NAMALWA (cell line): Measurements from ENCODE around the gene DFFB.
A peak's percentile ranks its signal among the peaks of the same experiment; 100 is the strongest.

Experiments
- DNase-seq: peaks from one replicate; pipeline ENCODE4 v3.0.0-alpha.2; 2015; ENCODE audit warnings: low spot score

Gene DFFB

GRCh38 chr1:3834701-3835100, 22.6 kb upstream of the DFFB start:
- DNase-seq: no peak

GRCh38 chr1:3836421-3836820, 20.9 kb upstream of the DFFB start:
- no peak for DNase-seq

DNA sequence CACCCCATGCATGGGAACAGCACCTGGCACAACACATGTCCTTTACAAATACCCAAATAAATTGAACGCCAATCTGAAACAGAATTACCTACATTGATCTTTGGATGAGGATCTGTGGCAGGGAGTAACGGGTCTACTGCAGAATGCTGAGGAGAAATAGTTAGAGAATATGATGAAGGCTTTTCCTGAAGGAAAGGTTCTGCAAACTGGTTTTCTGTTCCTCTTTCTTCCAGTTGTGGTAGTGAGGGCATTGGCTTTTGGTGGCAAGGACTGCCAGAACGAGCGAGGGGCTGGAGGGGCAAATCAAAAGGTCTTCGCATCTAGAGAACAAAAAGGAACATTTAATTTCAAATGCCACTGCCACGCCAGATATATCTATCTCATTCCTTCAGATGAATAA, 20.1 kb upstream of the DFFB start:
- no peak for DNase-seq

GRCh38 chr1:3837685-3838084, 19.6 kb upstream of the DFFB start:
- no peak for DNase-seq

DNA sequence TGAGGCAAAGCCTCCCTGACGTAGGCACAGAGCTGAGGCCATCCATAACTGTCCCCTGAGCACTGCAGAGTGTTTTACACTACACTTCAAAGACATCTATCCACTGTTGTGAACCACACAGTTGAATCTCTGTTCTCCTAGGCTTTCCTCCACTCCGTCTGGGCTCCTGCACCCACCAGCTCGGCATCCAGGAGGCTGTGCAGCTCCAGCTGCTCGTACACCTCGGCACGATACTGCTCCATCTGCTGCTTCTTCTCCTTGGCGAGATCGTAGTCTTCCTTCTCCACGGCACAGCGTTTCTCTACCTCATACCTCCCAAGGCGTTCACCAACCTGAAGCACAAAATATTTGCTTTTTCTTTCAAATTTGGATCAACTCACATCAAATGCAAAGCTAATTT, 18.5 kb upstream of the DFFB start:
- DNase-seq: no peak

DNA sequence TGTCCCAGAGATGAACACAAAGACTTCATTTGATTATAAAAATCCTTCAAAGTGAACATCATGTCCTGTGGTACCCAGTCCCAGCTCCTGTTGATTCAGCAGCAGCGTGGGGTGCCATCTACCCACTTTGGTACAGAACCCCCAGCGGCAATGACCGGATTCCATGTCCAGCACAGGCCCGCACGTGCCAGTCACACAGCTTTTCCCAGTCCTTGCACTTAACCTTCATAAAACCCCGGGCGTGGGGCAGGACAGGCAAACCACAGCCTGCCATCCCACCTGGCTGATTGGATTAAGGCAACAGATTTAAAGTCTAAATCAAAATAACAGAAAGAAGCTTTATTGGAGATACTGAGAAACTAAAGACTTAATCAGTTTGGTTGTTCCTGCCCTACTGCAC, 15.8 kb upstream of the DFFB start:
- DNase-seq: no peak

DNA sequence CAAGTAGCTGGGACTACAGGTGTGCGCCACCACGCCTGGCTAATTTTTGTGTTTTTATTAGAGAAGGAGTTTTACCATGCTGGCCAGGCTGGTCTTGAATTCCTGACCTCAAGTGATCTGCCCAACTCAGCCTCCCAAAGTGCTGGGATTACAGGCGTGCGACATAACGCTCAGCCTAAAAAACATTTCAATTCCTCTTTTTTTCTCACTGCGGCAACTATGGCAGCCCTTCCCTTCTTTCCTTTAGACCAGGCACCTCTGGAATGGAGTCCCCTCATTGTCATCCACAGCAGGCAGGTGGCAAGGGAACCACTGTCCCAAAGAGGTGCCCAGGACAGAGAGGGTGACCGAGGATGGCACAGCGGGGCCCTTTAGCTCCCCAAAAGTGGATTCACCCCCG, 14.4 kb upstream of the DFFB start:
- DNase-seq: no peak

- no peak for DNase-seq
These were observed 10.7 kb upstream of the DFFB start for GRCh38 chr1:3846541-3846940.

GRCh38 chr1:3847081-3847480, 10.2 kb upstream of the DFFB start:
- no peak for DNase-seq

DNA sequence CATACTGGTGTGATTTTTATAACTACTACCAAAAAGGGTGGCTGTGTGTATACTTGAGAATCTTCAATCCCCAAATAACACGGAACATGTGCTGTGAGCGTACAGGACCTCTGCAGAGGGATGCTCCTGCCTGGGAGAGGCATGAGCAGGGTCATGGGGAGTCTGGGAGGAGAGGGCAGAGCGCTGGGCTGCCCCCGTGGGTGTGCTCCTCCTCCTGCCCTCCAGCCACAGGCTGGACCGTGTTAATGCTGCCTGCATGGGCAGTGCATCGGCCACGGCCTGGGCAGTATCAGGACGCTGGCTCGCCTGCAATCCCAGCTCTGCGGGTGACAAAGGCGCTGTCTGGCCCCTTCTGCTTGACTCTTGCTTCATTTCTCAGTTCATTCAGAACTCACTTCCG, 6.4 kb upstream of the DFFB start:
- no peak for DNase-seq

DNA sequence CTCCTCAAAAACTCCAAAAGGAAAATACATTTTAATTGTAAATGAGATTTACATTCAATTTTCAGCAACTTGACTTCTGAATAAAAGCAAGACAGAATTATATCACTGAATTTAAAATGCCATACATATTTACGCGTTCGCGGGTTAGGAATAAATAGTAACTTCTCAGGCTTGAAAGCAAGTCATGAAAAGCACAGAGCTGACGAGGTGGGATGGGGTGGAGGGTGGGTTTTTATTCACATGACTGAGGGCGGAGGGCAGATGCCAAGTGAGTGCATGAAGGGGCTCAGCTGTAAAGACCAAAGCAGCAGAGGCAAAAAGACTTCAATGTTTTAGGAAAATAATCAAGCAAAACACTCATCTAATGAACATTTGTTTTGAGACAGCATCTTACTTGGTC, 6.0 kb upstream of the DFFB start:
- DNase-seq: no peak

- no peak for DNase-seq
These were observed 5.2 kb upstream of the DFFB start for GRCh38 chr1:3852091-3852490.

DNA sequence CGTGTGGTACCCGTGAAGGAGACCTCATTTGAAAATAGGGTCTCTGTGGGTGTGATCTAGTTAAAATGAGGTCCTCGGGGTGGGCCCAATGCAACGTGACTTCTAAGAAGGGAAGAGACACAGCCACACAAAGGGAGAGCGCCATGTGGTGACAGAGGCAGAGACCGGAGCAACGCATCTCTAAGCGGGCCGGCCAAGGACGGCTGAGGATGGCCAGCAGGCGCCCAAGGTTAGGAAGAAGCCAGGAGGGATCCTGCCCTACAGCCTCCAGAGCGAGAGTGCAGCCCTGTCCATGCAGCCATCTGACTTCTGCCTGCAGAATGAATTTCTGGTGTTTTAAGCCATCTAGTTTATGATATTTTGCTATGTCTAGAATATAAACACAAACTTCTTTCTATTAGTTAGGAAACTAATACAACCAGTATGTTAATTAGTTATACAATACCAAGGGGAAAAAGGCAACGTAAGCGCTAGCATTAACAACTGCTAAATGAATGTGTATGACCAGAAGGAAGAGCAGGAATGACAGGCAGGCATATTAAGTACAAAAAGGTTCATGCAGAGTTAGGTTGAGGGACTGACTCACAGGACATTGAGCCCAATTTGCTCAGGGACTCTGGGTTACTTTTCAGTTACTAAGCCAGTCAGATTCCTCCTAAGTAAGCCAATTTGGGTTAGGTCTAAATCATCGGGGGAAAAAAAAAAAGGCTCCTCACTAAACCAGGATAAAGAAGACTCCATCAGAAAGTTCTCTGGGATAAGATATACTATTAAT, 4.4 kb upstream of the DFFB start:
- DNase-seq: no peak

GRCh38 chr1:3857791-3858129, 484 bp downstream of the DFFB start:
- no peak for DNase-seq

DNA sequence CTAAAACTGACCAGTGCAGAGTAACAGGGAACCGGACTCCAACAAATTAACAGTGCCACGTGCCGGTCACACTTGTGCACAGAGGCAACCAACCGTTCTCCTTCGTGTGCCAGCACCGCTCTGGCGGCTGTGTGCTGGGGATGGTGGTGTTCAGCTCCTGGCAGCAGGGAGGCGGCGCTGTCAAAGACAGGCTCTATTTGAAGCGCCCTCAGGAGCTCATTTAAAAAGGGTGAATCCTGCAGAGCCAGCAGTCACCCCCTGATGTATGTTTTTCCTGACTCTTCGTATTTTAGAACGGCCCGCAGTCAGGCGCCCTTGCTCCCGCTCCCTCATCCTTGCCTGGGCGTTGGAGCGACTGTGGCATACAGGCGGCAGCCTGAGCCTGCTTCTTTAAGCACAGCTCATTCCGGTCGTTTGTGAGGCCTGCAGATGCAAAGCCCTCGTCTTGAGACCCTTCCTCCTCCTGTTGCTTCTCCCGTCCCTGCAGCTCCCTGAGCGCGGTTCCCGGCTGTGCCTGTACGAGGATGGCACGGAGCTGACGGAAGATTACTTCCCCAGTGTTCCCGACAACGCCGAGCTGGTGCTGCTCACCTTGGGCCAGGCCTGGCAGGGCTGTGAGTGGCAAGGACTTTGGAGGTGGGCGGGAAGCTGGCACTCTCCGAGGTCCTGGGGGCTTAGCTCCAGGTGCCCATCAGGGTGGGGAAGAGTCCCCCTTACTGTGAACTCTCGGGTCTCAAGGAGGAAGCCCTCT, 1.1 kb downstream of the DFFB start:
- DNase-seq: peak; percentile 67

DNA sequence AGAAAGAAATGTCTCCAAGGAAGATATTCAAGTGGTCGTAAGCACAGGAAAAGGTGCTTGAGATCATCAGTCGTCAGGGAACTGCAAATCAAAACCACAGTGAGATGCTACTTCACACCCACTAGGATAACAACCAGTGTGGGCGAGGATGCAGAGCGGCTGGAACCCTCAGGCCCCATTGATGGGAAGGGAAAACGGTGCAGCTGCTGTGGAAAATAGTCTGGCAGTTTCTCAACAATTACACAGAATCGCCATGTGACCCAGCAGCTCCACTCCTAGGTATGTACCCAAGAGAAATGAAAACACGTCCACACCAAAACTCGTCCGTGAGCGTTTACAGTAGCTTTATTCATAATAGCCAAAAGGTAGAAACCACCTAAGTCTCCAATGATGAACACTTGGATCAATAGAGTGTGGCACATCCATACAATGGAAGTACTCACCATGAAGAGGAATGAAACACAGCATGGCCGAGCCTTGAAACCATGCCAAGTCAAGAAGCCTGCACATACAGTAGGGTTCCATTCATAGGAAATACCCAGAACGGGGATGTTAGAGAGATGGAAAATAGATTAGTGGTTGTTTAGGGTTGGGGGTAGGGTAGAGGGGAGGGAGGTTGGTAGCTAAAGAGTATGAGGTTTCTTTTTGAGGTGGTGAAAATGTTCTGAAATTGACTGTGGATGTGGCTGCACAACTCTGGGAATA, 6.1 kb downstream of the DFFB start:
- no peak for DNase-seq

GRCh38 chr1:3864884-3865283, 7.6 kb downstream of the DFFB start:
- DNase-seq: no peak

DNA sequence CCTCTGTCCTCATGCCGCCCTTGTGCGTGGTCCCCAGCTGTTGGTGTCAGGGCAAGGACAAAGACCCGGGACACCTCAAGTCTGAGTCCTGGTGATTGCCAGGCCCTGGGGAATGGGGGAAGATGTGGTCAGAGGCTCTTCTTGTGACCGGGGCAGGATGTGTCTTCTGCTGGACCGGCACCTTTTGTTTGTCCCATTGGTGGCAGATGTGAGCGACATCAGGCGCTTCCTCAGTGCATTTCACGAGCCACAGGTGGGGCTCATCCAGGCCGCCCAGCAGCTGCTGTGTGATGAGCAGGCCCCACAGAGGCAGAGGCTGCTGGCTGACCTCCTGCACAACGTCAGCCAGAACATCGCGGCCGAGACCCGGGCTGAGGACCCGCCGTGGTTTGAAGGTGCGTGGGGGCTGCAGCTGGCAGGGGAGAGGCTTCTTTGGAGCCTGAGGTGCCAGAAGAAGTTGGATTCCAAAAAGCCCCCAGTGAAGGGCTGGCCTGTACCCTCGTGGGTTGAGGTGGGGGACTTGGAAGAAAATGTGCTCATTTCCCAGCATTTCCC, 8.4 kb downstream of the DFFB start:
- no peak for DNase-seq

GRCh38 chr1:3868464-3869006, 11.3 kb downstream of the DFFB start:
- DNase-seq: no peak

DNA sequence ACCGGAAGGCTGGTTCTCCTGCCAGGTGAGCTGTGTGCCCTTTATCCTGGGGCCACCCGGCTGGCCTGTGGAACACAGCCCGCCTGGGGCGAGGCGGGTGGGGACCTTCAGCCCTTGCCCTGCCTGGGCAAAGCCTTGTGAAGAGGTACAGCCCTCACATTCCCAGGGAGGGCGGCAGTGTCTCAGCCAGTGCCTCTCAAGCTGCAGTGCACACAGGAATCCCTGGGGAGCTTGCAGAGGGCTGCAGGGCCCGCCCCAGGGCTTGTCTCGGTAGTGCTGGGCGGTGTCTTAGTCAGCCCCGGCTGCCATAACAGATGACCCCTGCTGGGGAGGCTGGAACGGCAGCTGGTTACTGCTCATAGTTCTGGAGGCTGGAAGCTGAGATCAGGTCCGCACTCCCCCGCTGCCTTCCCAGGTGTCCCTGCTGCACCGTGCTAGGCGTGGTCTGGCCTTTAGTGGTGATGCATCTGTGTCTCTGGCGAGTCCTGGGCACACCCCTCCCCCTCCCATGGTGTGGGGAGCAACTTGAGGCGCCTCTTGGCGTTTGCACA, 12.6 kb downstream of the DFFB start:
- peak; percentile 36 for DNase-seq

GRCh38 chr1:3871451-3871805, 14.2 kb downstream of the DFFB start:
- DNase-seq: no peak

DNA sequence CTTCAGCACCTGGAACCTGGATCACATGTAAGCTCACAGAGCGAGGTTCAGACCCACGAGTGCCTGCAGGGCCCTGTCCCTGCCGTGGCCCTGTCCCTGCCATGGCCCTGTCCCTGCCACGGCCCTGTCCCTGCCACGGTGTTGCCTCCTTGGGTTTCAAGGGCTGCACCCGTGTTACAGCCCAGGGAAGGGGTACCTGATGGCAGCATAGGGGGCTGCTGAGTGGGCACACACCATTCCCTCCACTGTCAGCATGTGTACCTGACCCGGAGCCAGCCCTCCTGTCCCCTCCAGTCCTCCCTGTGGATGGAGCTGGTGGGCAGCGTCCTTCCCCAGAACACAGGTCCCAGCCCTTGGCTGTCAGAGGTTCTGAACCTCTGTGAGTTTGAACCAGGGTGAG, 15.3 kb downstream of the DFFB start:
- no peak for DNase-seq
